GM18870 (cell line): ENCODE results near the gene PKD2.
A peak's percentile ranks its signal among the peaks of the same experiment; 100 is the strongest.
"Not testable (repeated sequence)": the region's sequence is repeated elsewhere in the genome, so short reads cannot be mapped to it uniquely, and the experiment has no call there.

Experiments used
- ATAC-seq: cut with Tn5 transposase; IDR thresholded peaks from one replicate; pipeline ENCODE4 v1.9.1; 2021; ENCODE audit warnings: moderate library complexity; ENCODE audit not compliant: unreplicated experiment

PKD2 gene

DNA sequence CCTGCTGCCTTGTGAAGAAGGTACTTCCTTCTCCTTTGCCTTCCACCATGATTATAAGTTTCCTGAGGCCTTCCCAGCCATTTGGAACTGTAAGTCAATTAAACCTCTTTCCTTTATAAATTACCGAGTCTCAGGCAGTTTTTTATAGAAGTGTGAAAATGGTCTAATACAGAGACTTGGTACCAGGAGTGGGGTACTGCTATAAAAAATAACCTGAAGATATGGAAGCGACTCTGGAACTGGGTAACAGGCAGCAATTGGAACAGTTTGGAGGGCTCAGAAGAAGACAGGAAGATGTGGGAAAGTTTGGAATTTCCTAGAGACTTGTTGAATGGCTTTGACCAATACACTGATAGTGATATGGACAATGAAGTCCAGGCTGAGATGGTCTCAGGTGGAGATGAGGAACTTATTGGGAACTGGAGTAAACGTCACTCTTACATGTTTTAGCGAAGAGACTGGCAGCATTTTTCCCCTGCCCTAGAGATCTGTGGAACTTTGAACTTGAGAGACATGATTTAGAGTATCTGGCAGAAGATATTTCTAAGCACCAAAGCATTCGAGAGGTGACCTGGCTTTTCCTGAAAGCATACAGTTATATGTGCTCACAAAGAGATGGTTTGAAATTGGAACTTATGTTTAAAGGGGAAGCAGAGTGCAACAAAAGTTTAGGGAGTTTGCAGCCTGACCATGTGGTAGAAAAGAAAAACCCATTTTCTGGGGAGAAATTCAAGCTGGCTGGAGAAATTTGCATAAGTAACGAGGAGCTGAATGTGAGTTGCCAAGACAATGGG, 18.6 kb downstream of the PKD2 start:
- ATAC-seq: not testable (repeated sequence)

DNA sequence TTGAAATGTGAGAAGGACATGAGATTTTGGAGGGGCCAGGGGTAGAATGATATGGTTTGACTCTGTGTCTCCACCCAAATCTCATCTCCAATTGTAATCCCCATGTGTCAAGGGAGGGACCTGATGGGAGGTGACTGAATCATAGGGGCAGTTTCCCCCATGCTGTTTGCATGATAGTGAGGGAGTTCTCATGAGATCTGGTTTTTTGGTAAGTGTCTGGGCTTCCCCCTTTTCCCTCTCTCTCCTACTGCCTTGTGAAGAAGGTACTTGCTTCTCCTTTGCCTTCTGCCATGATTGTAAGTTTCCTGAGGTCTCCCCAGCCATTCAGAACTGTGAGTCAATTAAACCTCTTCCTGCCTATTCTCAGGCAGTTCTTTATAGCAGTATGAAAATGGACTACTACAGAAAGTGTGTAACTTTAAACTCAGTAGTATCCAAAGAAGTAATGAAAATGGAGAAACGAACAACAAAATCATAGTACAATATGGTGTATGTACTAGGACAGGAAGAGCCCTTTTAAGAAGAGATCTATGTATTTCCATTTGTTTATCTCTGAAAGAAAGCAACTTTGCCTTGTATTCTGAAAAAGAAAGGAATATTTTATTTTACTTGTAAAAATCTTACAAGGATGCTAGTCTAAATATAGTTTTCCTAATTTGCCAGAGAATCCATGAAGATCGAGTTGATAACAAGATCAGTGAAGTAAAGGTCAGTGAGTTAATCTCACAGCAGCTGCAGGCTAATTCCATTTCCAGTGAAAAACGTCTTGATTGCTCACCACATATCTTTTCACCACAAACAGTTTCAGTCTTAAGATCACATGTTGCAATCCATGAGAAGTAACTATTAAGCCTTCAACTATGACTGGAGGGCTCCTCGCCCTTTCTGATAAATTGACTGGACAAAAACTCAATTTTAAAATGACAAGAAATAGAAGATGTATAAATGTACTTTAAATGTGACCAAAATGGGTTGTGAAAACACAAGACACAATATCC, 20.5 kb downstream of the PKD2 start:
- ATAC-seq: no peak

DNA sequence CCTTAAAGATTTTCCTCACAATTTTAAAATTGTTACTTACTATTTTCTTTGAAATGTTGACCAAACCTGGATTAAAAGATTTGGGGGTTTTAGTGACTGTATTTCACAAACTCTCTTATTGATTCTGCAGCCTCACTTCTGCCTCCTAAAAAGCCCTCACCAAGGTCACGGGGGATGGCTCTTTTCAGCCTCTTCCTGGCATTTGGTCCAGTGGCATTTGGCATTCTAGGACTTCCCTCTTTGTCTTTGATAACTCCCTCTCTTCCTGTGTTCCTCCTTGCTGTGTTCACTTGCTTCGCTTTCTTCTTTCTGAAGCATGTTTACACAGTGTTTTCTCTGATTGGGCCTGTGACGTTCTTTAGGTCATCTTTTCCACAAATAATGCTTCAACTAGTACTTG, 21.5 kb downstream of the PKD2 start:
- ATAC-seq: no peak

DNA sequence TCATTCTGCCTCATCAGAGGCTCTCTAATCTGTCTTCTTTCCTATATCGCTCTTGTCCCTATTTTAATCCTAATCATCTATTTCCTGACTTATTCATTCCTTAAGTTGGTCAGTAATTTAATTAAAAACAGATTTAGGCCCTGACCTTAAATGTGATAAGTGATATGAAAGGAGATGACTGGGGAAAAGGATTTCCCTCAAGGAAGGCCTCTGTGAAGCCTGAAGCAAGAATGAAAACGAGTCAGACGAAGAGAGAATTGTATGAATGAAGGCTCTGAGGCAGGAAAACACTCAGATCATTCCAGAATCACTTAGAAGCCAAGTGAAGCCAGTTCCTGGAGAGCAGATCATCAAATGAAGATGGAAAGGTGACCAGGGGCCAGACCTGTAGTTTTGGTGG, 22.1 kb downstream of the PKD2 start:
- no peak for ATAC-seq

DNA sequence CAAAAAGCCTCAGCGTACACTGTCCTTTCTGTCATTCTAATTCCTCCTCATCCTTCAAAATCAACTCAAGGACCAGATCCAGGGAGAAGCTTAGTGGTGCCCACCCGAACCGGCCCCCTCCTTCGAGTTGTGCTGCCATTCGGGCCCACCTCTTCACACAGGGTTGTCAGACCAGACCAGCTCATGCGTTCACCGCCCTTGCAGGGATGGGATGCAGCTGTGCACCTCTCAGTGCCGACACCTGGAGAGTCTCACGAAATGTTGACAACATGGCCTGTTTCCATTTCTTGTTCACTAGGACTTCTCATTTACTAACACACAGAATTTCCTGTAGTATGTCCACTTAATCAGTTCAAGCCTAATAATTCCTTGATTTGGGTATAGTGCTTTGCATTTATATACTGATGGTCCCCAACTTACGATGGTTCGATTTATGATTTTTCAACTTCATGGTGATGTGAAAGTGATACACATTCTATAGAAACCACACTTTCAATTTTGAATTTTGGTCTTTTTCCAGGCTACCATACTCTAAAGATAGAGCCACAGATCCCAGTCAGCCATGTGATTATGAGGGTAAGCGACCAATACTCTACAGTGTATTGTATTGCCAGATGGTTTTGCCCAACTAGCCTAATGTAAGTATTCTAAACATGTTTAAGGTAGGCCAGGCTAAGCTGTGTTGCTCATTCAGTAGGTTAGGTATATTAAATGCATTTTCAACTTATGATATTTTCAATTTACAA, 23.3 kb downstream of the PKD2 start:
- no peak for ATAC-seq

DNA sequence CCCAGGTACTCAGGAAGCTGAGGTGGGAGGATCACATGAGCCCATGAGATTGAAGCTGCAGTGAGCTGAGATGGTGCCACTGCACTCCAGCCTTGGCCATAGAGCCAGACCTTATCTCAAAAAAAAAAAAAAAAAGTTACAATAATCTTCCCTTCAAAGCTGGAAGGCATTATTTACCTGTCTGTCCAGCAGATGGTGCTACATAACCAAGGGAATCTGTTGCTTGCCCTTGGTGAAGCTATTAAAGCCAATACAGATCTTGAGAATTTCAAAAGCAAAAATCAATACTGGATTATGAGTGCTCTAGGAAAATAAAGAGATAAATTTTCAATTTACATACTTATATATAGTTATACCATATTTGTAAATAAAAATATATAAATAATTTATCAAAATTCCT, 25.9 kb downstream of the PKD2 start:
- ATAC-seq: peak; percentile 80

DNA sequence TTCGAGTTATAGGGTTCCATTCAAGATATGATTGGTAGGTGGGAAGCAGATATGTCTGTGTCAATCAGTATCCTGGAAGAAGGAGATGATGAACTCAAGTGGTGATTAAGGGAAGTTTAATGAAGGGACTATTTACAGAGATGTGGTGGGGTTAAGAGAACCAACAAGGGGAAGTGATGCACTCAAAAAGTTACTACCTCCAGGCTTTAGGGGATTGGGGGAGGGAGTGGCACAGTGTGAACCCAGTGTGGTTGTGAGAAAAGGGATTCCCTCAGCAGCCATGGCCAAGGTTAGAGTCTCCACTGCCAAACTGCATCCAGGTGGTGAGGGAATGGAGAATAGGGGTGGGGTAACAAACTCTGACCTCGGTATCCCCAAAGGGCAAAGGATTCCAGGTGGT, 27.9 kb downstream of the PKD2 start:
- ATAC-seq: no peak

DNA sequence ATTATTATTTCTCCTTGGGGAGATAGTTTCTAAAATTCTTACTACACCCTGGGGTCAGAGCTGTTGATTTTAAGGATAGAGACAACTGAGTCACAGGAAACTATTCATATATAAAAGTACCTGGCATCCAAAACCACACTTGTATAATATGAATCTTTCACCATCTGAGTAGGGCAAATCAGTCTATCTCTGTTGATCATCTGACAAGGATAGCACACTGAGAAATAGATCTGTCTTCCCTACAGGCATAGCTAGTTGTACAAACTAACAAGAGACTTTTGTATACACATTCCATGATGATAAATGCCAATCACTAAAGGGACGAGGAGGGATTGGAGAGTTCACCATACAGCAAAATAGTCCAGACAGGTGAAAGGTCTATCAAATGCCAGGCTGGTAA, 30.0 kb downstream of the PKD2 start:
- no peak for ATAC-seq

DNA sequence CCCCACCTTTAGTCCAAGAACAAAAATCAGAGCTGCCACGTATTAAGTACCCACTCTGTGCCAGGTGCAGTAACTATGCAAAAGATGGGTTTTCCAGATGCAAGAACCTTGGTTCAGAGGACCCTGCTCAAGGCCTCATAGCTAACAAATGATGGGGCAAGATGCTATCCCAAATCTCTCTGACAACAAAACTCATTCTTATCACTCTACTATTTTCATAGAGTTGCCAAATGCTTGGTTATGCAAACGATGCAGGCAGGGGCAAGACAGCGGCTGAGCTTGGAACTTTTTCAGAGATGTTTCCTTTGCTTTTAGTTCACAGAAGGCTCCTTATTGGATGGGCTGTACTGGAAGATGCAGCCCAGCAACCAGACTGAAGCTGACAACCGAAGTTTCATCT, 30.5 kb downstream of the PKD2 start:
- no peak for ATAC-seq

DNA sequence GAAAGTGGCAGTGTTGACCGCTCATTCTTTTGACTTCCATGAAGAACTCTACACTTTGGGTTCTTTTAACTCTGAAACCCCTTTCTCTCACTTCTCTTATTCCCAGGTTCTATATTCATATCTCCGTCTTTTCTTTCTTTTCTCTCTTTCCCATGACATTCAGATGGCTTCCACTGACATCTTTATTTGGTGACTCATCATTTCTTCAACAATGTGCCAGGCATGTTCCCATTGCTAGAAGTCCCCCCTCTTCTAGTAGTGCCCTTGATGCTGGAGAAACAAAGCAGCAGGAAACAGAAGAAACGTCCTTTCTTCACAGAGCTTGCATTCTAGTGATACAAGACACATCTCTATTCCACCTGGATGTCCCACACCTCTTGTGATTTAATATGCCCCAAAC, 33.3 kb downstream of the PKD2 start:
- ATAC-seq: no peak

DNA sequence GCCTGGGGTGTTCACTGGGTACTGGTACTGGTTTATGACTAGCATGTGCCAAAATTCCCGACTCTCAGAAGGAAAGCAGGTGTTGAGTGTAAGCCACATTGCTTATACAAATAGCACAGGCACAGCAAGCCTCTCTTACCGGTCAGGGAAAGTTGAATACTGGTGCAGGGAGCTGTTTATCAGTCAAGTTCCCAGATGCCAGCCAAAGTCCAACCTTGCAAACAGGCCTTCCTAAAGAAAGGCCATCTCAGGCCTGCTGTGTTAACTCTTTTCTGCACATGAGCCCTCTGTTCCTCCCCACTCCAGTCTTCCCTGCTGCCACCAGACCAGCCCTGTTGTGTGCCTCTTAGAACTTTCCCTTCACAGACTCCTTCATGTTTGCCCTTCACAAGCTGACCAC, 34.2 kb downstream of the PKD2 start:
- ATAC-seq: no peak

DNA sequence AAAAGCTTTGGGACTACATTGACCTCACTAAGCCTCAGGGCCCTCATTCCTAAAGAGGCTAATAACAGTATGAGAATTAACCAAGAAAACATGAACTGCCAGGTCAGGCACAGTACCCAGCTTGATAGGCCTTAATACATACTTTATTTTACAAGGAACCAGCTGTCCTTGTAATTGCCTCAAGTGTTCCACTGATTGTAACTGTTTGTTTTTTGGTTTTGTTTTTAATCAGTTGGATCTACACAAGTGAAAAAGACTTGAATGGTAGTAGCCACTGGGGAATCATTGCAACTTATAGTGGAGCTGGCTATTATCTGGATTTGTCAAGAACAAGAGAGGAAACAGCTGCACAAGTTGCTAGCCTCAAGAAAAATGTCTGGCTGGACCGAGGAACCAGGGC, 35.6 kb downstream of the PKD2 start:
- ATAC-seq: no peak

DNA sequence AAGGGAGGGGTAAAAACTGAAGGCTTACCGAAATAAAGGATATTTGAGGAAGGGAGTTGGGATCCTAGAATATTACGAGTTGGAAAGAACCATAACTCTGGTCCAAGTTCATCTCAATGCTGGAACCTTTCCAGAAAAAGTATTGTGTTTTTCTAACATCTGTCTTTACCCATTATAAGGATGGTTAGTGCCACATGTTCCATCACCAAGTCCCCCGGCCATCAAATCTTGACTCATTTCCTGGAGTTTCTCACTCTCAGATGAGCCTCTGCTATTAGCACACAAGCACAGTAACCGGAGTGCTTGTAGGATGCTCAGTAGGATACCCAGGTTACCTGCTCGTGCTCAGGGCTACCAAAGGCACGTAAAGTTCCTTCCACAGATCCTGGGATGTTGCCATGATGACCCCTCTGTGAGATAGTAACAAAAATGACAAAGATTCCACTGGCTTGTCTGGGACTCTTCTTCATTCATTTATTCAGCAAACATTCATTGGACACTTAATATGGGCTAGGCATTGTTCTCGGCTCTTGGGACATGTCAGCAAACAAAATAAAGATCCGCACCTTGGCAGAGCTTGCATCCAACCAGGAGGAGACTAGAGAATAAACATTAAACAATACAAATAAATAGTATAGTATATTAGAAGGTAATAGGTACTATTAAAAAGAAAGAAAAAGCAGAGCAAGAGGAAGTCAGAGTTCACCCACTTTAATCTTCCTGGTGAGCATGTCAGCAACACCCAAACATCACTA, 36.3 kb downstream of the PKD2 start:
- no peak for ATAC-seq

DNA sequence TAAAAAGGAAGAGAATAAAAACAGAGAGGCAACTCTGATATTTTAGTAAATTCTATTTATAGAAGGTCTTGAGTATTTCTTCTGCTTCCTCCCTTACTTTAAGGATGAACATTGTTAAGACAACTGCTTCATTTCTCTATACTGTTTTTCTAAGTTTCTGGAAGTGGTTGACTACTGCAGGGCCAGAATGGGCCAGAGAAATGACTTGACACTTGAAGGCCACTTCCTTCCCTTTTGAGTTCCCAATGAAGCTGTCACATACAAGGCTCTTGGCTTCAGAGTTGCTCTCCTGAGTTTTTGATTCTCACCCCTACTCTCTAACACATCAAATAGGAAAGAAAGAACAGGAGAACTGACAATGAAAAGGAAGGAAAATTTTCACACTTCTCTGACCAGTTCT, 37.6 kb downstream of the PKD2 start:
- no peak for ATAC-seq

DNA sequence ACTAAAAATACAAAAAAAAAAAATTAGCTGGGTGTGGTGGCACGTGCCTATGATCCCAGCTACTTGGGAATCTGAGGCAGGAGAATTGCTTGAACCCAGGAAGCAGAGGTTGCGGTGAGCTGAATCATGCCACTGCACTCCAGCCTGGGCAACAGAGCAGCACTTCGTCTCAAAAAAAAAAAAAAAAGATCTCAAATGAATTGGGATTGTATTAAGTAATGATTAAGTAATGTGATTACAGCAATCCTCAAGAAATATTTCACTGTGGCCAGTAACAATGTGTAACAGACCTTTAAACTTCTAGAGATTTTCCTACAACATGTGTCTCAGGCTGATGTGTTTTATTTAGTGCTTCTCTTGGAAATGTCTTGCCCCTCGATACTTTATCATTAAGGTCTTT, 46.8 kb downstream of the PKD2 start:
- no peak for ATAC-seq

DNA sequence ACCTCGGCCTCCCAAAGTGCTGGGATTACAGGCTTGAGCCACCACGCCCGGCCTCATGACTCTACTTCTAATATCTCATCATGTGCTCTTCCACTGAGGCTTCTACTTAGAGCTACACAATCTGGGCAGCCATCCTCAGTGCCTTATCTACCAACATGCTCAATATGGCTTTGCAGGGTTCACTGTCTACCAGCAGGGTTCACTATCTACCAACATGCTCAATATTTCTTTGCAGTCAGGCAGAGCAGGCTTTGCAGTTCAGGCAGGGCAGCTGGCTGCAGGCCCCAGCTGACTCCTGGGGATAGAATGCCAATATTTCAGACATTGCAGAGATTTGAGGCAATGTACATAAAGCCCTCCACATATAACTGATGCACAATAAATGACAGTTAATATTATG, 47.5 kb downstream of the PKD2 start:
- no peak for ATAC-seq

DNA sequence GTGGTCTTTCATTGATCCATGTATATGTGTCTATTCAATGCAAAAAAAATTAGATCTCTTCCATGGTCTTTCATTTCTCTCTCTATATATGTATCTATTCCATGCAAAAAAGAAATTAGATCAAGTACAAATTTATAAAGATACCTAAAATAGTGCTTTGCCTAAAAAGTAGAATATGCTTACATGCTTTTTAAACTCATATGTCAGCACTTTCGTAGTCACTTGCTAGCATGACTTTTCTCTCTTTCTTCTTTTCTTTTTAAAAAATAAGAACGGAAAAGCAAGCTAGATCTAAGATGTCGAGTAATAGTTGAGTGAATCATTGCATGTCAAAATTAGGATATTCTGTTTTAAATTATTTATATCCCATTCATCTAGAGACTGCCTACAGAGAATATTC, 50.9 kb downstream of the PKD2 start:
- no peak for ATAC-seq

DNA sequence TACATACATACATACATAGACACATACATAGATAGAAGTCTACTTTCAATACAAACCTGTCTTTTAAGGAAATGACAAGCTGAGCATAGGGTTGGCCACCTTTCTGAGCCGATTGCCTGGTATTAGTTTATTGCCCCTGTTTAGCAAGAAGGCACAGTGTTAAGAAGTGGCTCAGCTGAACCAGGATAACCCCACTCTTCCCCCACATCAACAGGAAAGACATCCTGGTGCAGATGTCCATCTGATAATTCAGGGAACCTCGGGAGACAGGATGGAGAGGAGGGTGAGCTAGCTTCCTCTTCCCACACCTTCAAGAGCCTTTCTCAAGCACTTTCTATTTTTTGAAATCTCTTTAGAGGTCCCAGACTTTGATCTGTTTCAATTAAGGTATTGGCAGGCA, 52.3 kb downstream of the PKD2 start:
- no peak for ATAC-seq

DNA sequence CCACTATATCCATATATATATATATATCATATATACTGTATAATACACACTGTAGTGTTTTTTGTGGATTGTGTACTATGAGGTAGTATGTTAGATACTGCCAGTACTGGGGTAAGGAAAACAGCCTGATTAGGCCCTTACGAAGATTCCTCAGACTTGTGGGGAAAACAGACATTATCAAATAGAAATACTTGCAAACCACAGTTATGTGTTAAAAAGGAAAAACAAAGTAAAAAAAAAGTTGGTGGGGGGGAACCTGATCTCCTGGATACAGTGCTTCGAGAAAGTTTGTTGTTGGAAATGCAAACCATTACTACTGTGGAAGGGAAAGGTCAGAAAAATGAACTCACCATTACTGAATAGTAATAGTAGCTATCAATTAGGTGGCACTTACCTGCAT, 53.0 kb downstream of the PKD2 start:
- no peak for ATAC-seq

DNA sequence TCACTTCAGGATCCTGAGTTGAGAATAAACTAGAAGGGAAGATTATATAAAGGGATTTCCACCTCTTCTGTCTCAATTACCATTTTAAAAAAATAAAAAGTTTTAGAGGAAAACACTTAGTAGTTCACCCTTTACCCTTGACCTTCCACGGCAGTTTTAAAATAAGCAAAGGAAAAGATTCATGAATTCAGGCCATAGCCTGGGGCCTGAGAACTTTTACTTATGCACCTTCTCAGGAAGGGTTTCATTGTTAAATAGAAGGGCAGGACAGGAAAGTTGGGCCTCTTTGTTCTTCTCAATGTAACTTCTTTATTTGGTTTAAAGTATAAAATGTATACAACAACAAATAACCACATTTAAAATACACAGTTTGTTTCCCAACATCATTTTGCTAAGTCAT, 54.9 kb downstream of the PKD2 start:
- no peak for ATAC-seq

DNA sequence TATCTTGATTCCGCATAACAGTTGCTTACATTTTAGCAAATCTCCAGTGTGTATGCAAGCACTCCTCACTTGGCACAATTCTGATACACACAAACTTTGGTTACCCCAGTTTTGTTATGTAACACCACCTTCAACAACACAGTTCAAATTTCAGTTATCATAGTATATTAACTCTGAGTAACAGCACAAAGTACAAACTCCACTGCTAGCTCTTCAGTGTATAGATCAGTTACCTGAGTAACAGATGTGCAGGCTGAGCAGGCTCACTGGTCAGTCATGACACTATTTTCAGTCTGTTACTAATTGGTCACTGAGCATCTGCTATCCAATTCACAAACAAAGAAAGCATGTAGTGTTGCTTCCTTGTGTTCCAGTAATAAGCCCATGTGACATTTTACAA, 55.4 kb downstream of the PKD2 start:
- ATAC-seq: no peak
